ENCODE measurements around the gene RABL2A.
"Not testable (repeated sequence)": the region's sequence is repeated elsewhere in the genome, so short reads cannot be mapped to it uniquely, and the experiment has no call there.

RABL2A gene

GRCh38 chr2:113677330-113677729 lies 50.3 kb downstream of the RABL2A start:
- in situ Hi-C loops (cut with HindIII; ENCODE audit: low sequenced_read_pairs) = no loop called here

GRCh38 chr2:113679457-113679856 lies 52.4 kb downstream of the RABL2A start:
- in situ Hi-C loops (cut with HindIII; ENCODE audit: low sequenced_read_pairs) = no loop called here

GRCh38 chr2:113685471-113685870 lies 58.4 kb downstream of the RABL2A start:
- in situ Hi-C loops (cut with HindIII; ENCODE audit: low sequenced_read_pairs) = no loop called here

GRCh38 chr2:113686537-113686936 lies 59.5 kb downstream of the RABL2A start:
- in situ Hi-C loops (cut with HindIII; ENCODE audit: low sequenced_read_pairs) = no loop called here

- in situ Hi-C loops (cut with HindIII; ENCODE audit: low sequenced_read_pairs) = not testable (repeated sequence)
These were observed 63.8 kb downstream of the RABL2A start for GRCh38 chr2:113690871-113691270.
